HepG2 (cell line): ENCODE measurements around the gene SGPP1. TPM values are rescaled to one million over a fixed set of nuclear protein-coding genes. Genes with fewer than 3 reads are reported as not detected.

Source experiments
- ATAC-seq: fragments of 200-7000 bp; cut with Tn5 transposase; 3 replicates; pipeline ENCODE4 v1.9.1; 2020; ENCODE audit warnings: mild to moderate bottlenecking, moderate library complexity
- BruUV-seq: library from RNA; stranded (reverse); fragments of 400-500 nt; replicated peaks from 2 replicates; lab custom pipeline; 2021; lab: Mats Ljungman, UMichigan
- CTCF ChIA-PET: fragments of 300-600 bp; formaldehyde crosslinking; extraction: SDS; loops from one replicate; lab custom pipeline; 2021; ENCODE audit warnings: low total read pairs, inconsistent platforms, low intra/inter-chr PET ratio; lab: Yijun Ruan, JAX
- POLR2A ChIA-PET: fragments of 350-600 bp; sonication (Branson Sonifier 250); formaldehyde crosslinking; loops from one replicate; lab custom pipeline; 2020; ENCODE audit warnings: antibody characterized with exemption, inconsistent platforms; lab: Yijun Ruan, JAX
- DNase-seq: peaks from one replicate; pipeline ENCODE4 v3.0.0-alpha.2; 2015; ENCODE audit warnings: low spot score
- FAIRE-seq: peaks from 3 replicates; lab custom pipeline; 2011; peaks lifted over from hg19 to GRCh38; lab: Jason Lieb, UNC
- H2AFZ ChIP-seq: one replicate; pipeline ENCODE4 v1.6.1; 2011; ENCODE audit warnings: low read length, inconsistent platforms
- H3K27ac ChIP-seq: fragments of 300-600 bp; 3 replicates; pipeline ENCODE4 v1.8.0; 2011; ENCODE audit warnings: mixed run types, mild to moderate bottlenecking, mixed read lengths, low read length, inconsistent platforms; ENCODE audit not compliant: insufficient read depth; ENCODE audit errors: extremely low read length
- H3K27me3 ChIP-seq, 2 experiments: fragments of 200-600 bp in 1 of 2; 2 replicates in 1 of 2; 3 replicates in 1 of 2; pipeline versions ENCODE4 v1.6.0 to v1.8.0; 2011; ENCODE audit warnings: low read length in 2 of 2, mild to moderate bottlenecking in 2 of 2, moderate library complexity in 2 of 2, inconsistent platforms in 1 of 2; ENCODE audit not compliant: insufficient read depth in 2 of 2, control insufficient read depth in 1 of 2
- H3K36me3 ChIP-seq, 2 experiments: fragments of 200-600 bp in 1 of 2; replicated peaks in 1 of 2; 2 replicates in 1 of 2; 3 replicates in 1 of 2; pipeline versions ENCODE4 v1.5.1 to v1.8.0; 2011; ENCODE audit warnings: low read length in 2 of 2, inconsistent platforms in 1 of 2; ENCODE audit not compliant: insufficient read depth in 2 of 2, control insufficient read depth in 1 of 2
- H3K4me1 ChIP-seq: 2 replicates; pipeline ENCODE4 v1.5.1; 2012; ENCODE audit warnings: low read length, inconsistent platforms; ENCODE audit not compliant: insufficient read depth
- H3K4me2 ChIP-seq: 2 replicates; pipeline ENCODE4 v1.6.0; 2011; ENCODE audit warnings: low read depth, low read length, inconsistent platforms
- H3K4me3 ChIP-seq, 3 experiments: fragments of 200-600 bp in 1 of 3; sonication (generic), shearing (Covaris generic) in 1 of 3; replicated peaks in 1 of 3; 2 replicates each; pipeline ENCODE4 v1.5.1; 2011 to 2016; ENCODE audit warnings: low read length in 3 of 3, inconsistent platforms in 2 of 3, low read depth in 2 of 3, mild to moderate bottlenecking in 2 of 3, control low read depth in 1 of 3, mixed read lengths in 1 of 3; ENCODE audit not compliant: insufficient read depth in 1 of 3
- H3K79me2 ChIP-seq: one replicate; pipeline ENCODE4 v1.6.1; 2011; ENCODE audit warnings: low read length, inconsistent platforms; ENCODE audit not compliant: insufficient read depth
- H3K9ac ChIP-seq: 2 replicates; pipeline ENCODE4 v1.6.0; 2011; ENCODE audit warnings: mild to moderate bottlenecking, low read depth, low read length, inconsistent platforms; ENCODE audit not compliant: insufficient read depth
- H3K9me3 ChIP-seq: 2 replicates; pipeline ENCODE4 v1.5.1; 2012; ENCODE audit warnings: mild to moderate bottlenecking, low read length
- H4K20me1 ChIP-seq: 2 replicates; pipeline ENCODE4 v1.6.0; 2011; ENCODE audit warnings: inconsistent platforms, mild to moderate bottlenecking, low read length, moderate library complexity; ENCODE audit not compliant: insufficient read depth
- ARNT2 ChIP-seq: sonication (generic); formaldehyde crosslinking; IDR thresholded peaks from 2 replicates; pipeline ENCODE4 v1.8.0; 2022; ENCODE audit warnings: mild to moderate bottlenecking, low read depth, missing genetic modification reagents, moderate library complexity
- FOXA1 ChIP-seq, 2 experiments: fragments of 450-650 bp in 1 of 2; sonication (generic) in 1 of 2; formaldehyde crosslinking in 1 of 2; IDR thresholded peaks; 2 replicates each; pipeline versions ENCODE4 v1.4.0 to v1.6.1; 2016 to 2020; ENCODE audit warnings: missing genetic modification reagents in 1 of 2
- HCFC1 ChIP-seq: fragments of 150-350 bp; IDR thresholded peaks from 2 replicates; pipeline ENCODE4 v1.6.1; 2014; ENCODE audit warnings: low read depth, low read length
- HES4 ChIP-seq: sonication (generic); formaldehyde crosslinking; IDR thresholded peaks from 2 replicates; pipeline ENCODE4 v1.9.0; 2021; ENCODE audit warnings: mild to moderate bottlenecking, missing genetic modification reagents, borderline replicate concordance
- KLF9 ChIP-seq: IDR thresholded peaks from 2 replicates; pipeline ENCODE4 v1.6.1; 2016; ENCODE audit warnings: low read depth
- RFX1 ChIP-seq: fragments of 450-650 bp; IDR thresholded peaks from 2 replicates; pipeline ENCODE4 v1.6.1; 2017
- SNRNP70 ChIP-seq: fragments of 200-400 bp; formaldehyde crosslinking; IDR thresholded peaks from 2 replicates; pipeline ENCODE4 v1.6.1; 2017; ENCODE audit warnings: mild to moderate bottlenecking, low read depth, low read length, moderate library complexity
- ZNF274 ChIP-seq: sonication (generic); formaldehyde crosslinking; IDR thresholded peaks from 2 replicates; pipeline ENCODE4 v1.5.1; 2020; ENCODE audit warnings: mild to moderate bottlenecking, missing genetic modification reagents
- ZNF333 ChIP-seq: sonication (generic); formaldehyde crosslinking; IDR thresholded peaks from 2 replicates; pipeline ENCODE4 v1.4.0; 2020; ENCODE audit warnings: mild to moderate bottlenecking, missing genetic modification reagents, borderline replicate concordance
- ZNF7 ChIP-seq: IDR thresholded peaks from 2 replicates; pipeline ENCODE4 v1.6.1; 2016; ENCODE audit warnings: missing biosample characterization, missing genetic modification reagents
- ZNF83 ChIP-seq: sonication (generic); formaldehyde crosslinking; IDR thresholded peaks from 2 replicates; pipeline ENCODE4 v1.4.0; 2020; ENCODE audit warnings: missing genetic modification reagents, mild to moderate bottlenecking, borderline replicate concordance
- WGBS: methylation state at CpG from one replicate; pipeline ENCODE4 v1.1.6; 2017; ENCODE audit warnings: low lambda C conversion rate; 5-methylcytosine and 5-hydroxymethylcytosine counted together
- in situ Hi-C: cut with HindIII; loops from 2 replicates; pipeline ENCODE4 v1.10.0; 2017; ENCODE audit warnings: low pct_unique_long_range_greater_than_20kb; ENCODE audit not compliant: extremely low pct_ligation_motif_present
- intact Hi-C: fragments of 100-400 bp; cut with micrococcal nuclease; formaldehyde crosslinking; loops from one replicate; pipeline ENCODE4 v1.10.0; 2022; ENCODE audit not compliant: unreplicated experiment
- polyA plus RNA-seq, 8 experiments: library from polyadenylated mRNA; depleted of rRNA in 3 of 8; stranded (reverse) in 7 of 8; unstranded in 1 of 8; fragments of >200 nt; fragmentation: Illumina TruSeq in 4 of 8; extraction: Trizol in 4 of 8; gene quantifications; 2 replicates each; pipeline versions ENCODE4 v1.2.1 to v1.2.3, GENCODE V29; 2011 to 2016; ENCODE audit warnings: low read depth in 4 of 8, missing spikeins in 1 of 8, mixed read lengths in 1 of 8; ENCODE audit not compliant: insufficient read depth in 1 of 8
- total RNA-seq, 5 experiments: library from RNA; depleted of rRNA; stranded (reverse); fragments of >200 nt; fragmentation: Illumina TruSeq; extraction: Trizol; gene quantifications; 2 replicates each; pipeline ENCODE4 v1.2.3, GENCODE V29; 2016; ENCODE audit warnings: low read depth in 1 of 5
- TF ChIP-seq, protein P1 (sequence below), 2 experiments: sonication (generic) in 1 of 2; formaldehyde crosslinking in 1 of 2; IDR thresholded peaks; 2 replicates each; pipeline versions ENCODE4 v1.5.1 to v1.6.1; 2011 to 2020; ENCODE audit warnings: borderline replicate concordance in 1 of 2, low read depth in 1 of 2, low read length in 1 of 2, mild to moderate bottlenecking in 1 of 2, missing genetic modification reagents in 1 of 2, moderate library complexity in 1 of 2
- TF ChIP-seq, protein P2 (sequence below): sonication (generic); formaldehyde crosslinking; IDR thresholded peaks from 2 replicates; pipeline ENCODE4 v1.4.0; 2020; ENCODE audit warnings: missing genetic modification reagents, low read depth, mild to moderate bottlenecking, borderline replicate concordance
- TF ChIP-seq, protein P3 (sequence below): IDR thresholded peaks from 2 replicates; pipeline ENCODE4 v1.6.1; 2016; ENCODE audit warnings: missing compliant biosample characterization, missing genetic modification reagents, borderline replicate concordance

Gene SGPP1
- total and polyA plus RNA-seq, 2 of the 13 experiments (the other 11 are each of a cell fraction or from before 2014, with no cell fraction given) = 6.4 to 6.8 TPM

DNA sequence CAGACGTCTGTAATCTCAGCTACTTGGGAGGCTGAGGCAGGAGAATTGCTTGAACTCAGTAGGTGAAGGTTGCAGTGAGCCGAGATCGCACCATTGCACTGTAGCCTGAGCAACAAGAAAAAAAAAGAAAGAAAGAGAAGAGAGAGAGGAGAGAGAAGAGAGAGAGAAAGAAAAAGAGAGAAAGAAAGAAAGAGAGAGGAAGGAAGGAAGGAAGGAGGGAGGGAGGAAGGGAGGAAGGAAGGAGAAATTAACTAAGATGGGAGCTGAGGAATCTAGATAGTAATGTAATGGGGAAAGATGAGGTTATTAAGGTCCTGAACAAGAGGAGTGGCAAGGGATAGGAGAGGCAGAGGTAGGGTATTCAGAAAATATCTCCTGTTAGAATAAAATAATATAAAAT is 17.4 kb upstream of the SGPP1 start:
- Histone ChIP-seq H3K9ac (no peak overlapping the region), H3K79me2 (no peaks in the 10 kb centered on the region), H4K20me1 (no peaks in the 10 kb centered on the region), H2AFZ (no peak overlapping the region), H3K27me3 (no peaks in the 10 kb centered on the region; a peak in 1 of 5 replicates), H3K4me3 (no peak overlapping the region), H3K4me2 (no peak overlapping the region), H3K27ac (no peak overlapping the region), H3K9me3 (no peaks in the 10 kb centered on the region), H3K4me1 (peaks cover 32% of the 10 kb centered on the region), H3K36me3 (no peaks in the 10 kb centered on the region)
- DNase-seq = no peak
- CTCF ChIA-PET = no interaction called here
- FAIRE-seq = no peak
- no peak for ATAC-seq
- POLR2A ChIA-PET = no interaction called here
- in situ Hi-C loops (no loop called here), intact Hi-C loops (no loop called here)
- TF ChIP-seq FOXA1 (IDR thresholded peaks at IDR 0.05) = no peak
- TF ChIP-seq FOXA1 (CRISPR knock-in tag; IDR thresholded peaks at IDR 0.05) = no peak
- TF ChIP-seq, protein P1, sequence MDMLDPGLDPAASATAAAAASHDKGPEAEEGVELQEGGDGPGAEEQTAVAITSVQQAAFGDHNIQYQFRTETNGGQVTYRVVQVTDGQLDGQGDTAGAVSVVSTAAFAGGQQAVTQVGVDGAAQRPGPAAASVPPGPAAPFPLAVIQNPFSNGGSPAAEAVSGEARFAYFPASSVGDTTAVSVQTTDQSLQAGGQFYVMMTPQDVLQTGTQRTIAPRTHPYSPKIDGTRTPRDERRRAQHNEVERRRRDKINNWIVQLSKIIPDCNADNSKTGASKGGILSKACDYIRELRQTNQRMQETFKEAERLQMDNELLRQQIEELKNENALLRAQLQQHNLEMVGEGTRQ (IDR thresholded peaks at IDR 0.05; ENCODE audit: low read depth, low read length) = no peak
- TF ChIP-seq, protein P1 (CRISPR knock-in tag; IDR thresholded peaks at IDR 0.05; ENCODE audit: borderline replicate concordance) = no peak
- TF ChIP-seq ZNF7 (CRISPR knock-in tag) = no peak
- no peak for TF ChIP-seq HCFC1
- TF ChIP-seq KLF9 = no peak
- no TSS peak for BruUV-seq
- 71% methylated on average over 3 of the region's 3 CpGs for WGBS

DNA sequence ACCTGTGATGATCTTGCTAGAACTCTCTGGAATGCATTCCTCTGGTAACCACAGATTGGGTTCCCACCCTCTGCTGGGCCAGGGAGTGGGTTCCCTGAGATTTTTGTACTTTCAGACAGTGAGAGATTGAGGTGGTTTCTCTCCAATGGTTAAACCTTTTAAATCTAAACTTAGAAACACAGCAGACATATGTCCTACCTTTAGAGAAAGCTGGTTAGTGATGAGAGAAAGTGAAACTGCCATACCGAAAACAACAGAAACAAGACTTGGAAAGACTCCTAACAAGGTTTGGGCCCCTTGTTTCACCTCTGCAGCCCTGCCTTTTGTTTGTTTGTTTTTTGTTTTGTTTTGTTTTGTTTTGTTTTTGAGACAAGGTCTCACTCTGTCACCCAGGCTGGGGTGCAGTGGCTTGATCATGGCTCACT is 9.7 kb upstream of the SGPP1 start:
- POLR2A ChIA-PET = no interaction called here
- no peaks in the 10 kb centered on the region for H3K79me2 ChIP-seq
- H2AFZ ChIP-seq = peak overlapping the region; percentile 85
- H3K9ac ChIP-seq = no peak overlapping the region
- no peak for ATAC-seq
- no peak for DNase-seq
- H3K27ac ChIP-seq = no peak overlapping the region
- CTCF ChIA-PET = no interaction called here
- no peak for FAIRE-seq
- in situ Hi-C loops (no loop called here), intact Hi-C loops (no loop called here)
- no peaks in the 10 kb centered on the region for H3K4me1 ChIP-seq
- no peaks in the 10 kb centered on the region for H4K20me1 ChIP-seq
- H3K4me3 ChIP-seq = no peak overlapping the region
- H3K36me3 ChIP-seq = no peaks in the 10 kb centered on the region
- peaks cover 0 to 13% of the 10 kb centered on the region in 2 experiments; a peak in 3 of 5 replicates for H3K27me3 ChIP-seq
- no TSS peak for BruUV-seq
- no peaks in the 10 kb centered on the region for H3K9me3 ChIP-seq
- WGBS = 3% methylated on average over 1 of the region's 1 CpG
- peak overlapping the region; percentile 57; the same call in 1 of the 2 replicates for H3K4me2 ChIP-seq
- TF ChIP-seq HES4 (CRISPR knock-in tag) (no peak), ARNT2 (CRISPR knock-in tag) (no peak), ZNF83 (no peak), RFX1 (no peak), ZNF333 (CRISPR knock-in tag) (no peak), ZNF274 (CRISPR knock-in tag) (no peak), SNRNP70 (no peak)
- TF ChIP-seq, protein P2, sequence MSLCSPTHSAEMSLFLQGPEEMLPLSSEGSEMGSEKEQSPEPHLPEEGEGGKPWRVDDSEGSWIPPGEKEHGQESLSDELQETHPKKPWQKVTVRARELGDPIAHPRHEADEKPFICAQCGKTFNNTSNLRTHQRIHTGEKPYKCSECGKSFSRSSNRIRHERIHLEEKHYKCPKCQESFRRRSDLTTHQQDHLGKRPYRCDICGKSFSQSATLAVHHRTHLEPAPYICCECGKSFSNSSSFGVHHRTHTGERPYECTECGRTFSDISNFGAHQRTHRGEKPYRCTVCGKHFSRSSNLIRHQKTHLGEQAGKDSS (CRISPR knock-in tag) = no peak
- TF ChIP-seq, protein P3, sequence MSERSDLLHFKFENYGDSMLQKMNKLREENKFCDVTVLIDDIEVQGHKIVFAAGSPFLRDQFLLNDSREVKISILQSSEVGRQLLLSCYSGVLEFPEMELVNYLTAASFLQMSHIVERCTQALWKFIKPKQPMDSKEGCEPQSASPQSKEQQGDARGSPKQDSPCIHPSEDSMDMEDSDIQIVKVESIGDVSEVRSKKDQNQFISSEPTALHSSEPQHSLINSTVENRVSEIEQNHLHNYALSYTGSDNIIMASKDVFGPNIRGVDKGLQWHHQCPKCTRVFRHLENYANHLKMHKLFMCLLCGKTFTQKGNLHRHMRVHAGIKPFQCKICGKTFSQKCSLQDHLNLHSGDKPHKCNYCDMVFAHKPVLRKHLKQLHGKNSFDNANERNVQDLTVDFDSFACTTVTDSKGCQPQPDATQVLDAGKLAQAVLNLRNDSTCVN (CRISPR knock-in tag) = no peak
